CD4-positive, CD25-positive, alpha-beta regulatory T cell (primary cell): ENCODE results near the gene HOXD4. TPM values are rescaled to one million over a fixed set of nuclear protein-coding genes. Genes with fewer than 3 reads are reported as not detected.

Source experiments
- ATAC-seq, 2 donors: fragments of 150-1000 bp; cut with Tn5 transposase; one replicate each; pipeline ENCODE4 v1.10.0; 2021; ENCODE audit warnings: low read depth in 2 of 2, moderate number of reproducible peaks in 2 of 2, moderate library complexity in 1 of 2
- DNase-seq, 3 donors: peaks; one replicate each; pipeline versions ENCODE4 v3.0.0 to v3.0.0-alpha.2; 2012 to 2022; ENCODE audit warnings: mixed read lengths in 1 of 3
- H3K27ac ChIP-seq: one replicate; pipeline ENCODE4 v1.7.0; 2013; ENCODE audit warnings: mild to moderate bottlenecking, low read length; ENCODE audit not compliant: insufficient read depth, poor library complexity, severe bottlenecking
- H3K27me3 ChIP-seq: one replicate; pipeline ENCODE4 v1.7.0; 2013; ENCODE audit warnings: low read length; ENCODE audit not compliant: control insufficient read depth, insufficient read depth
- H3K36me3 ChIP-seq: one replicate; pipeline ENCODE4 v1.7.0; 2013; ENCODE audit warnings: mild to moderate bottlenecking, low read length, moderate library complexity; ENCODE audit not compliant: control insufficient read depth, insufficient read depth
- H3K4me1 ChIP-seq: 2 replicates; pipeline ENCODE4 v1.7.0; 2013; ENCODE audit warnings: mild to moderate bottlenecking, low read length; ENCODE audit not compliant: insufficient read depth, control insufficient read depth, poor library complexity, severe bottlenecking
- H3K4me3 ChIP-seq: one replicate; pipeline ENCODE4 v1.7.0; 2013; ENCODE audit warnings: low read depth, mild to moderate bottlenecking, low read length, moderate library complexity
- H3K9me3 ChIP-seq, 2 experiments: 1 replicate in 1 of 2; 2 replicates in 1 of 2; pipeline ENCODE4 v1.7.0; 2013; ENCODE audit warnings: low read length in 2 of 2, mild to moderate bottlenecking in 1 of 2, moderate library complexity in 1 of 2; ENCODE audit not compliant: control insufficient read depth in 2 of 2
- H3K27ac Mint-ChIP-seq, 3 donors: one replicate each; pipeline ENCODE4 v1.8.0; 2020 to 2022; ENCODE audit warnings: mild to moderate bottlenecking in 3 of 3, mixed read lengths in 3 of 3, moderate library complexity in 2 of 3
- H3K27me3 Mint-ChIP-seq: one replicate; pipeline ENCODE4 v1.8.0; 2022; ENCODE audit warnings: mild to moderate bottlenecking, mixed read lengths
- H3K36me3 Mint-ChIP-seq: one replicate; pipeline ENCODE4 v1.8.0; 2020; ENCODE audit warnings: mixed read lengths
- H3K4me1 Mint-ChIP-seq, 4 donors: one replicate each; pipeline ENCODE4 v1.8.0; 2020 to 2022; ENCODE audit warnings: mixed read lengths in 4 of 4, mild to moderate bottlenecking in 1 of 4
- H3K4me3 Mint-ChIP-seq, 4 donors: one replicate each; pipeline ENCODE4 v1.8.0; 2020 to 2022; ENCODE audit warnings: mild to moderate bottlenecking in 4 of 4, mixed read lengths in 4 of 4, moderate library complexity in 3 of 4
- H3K9me3 Mint-ChIP-seq, 7 donors: one replicate each; pipeline ENCODE4 v1.8.0; 2020 to 2022; ENCODE audit warnings: mixed read lengths in 7 of 7, mild to moderate bottlenecking in 3 of 7, moderate library complexity in 2 of 7
- polyA plus RNA-seq, 4 donors: library from polyadenylated mRNA; unstranded; fragments of 300-500 nt; fragmentation: Illumina TruSeq; gene quantifications; one replicate each; pipeline ENCODE4 v1.2.3, GENCODE V29; 2021
- total RNA-seq: library from RNA; stranded (reverse); gene quantifications from one replicate; pipeline ENCODE4 v1.2.3, GENCODE V29; 2022

Gene HOXD4
- total and polyA plus RNA-seq, 5 donors from 2014 or later, result not detected

- peaks cover 0 to 14% (median 0%) of the 10 kb centered on the region in 4 donors for H3K4me1 Mint-ChIP-seq
- peaks cover 89% of the 10 kb centered on the region for H3K27me3 Mint-ChIP-seq
- H3K4me1 ChIP-seq, result no peaks in the 10 kb centered on the region
- peaks cover 0 to 4% of the 10 kb centered on the region in 2 experiments for H3K9me3 ChIP-seq
- H3K36me3 Mint-ChIP-seq, result no peaks in the 10 kb centered on the region
- peaks cover 0 to 5% (median 0%) of the 10 kb centered on the region in 7 donors for H3K9me3 Mint-ChIP-seq
- no peak overlapping the region for H3K27ac Mint-ChIP-seq
- no peak overlapping the region for H3K4me3 ChIP-seq
- no peak overlapping the region for H3K4me3 Mint-ChIP-seq
- H3K27ac ChIP-seq, result no peak overlapping the region
- ATAC-seq (no peak), DNase-seq (no peak)
- no peaks in the 10 kb centered on the region for H3K36me3 ChIP-seq
- peaks cover 43% of the 10 kb centered on the region for H3K27me3 ChIP-seq
These were observed 2.5 kb upstream of the HOXD4 start for GRCh38 chr2:176148751-176149421.

- Mint-ChIP-seq H3K4me3 (no peak overlapping the region), H3K4me1 (peaks cover 0 to 14% (median 0%) of the 10 kb centered on the region in 4 donors), H3K27me3 (peaks cover 89% of the 10 kb centered on the region), H3K36me3 (no peaks in the 10 kb centered on the region), H3K9me3 (peaks cover 0 to 6% (median 0%) of the 10 kb centered on the region in 7 donors), H3K27ac (no peak overlapping the region)
- DNase-seq (no peak), ATAC-seq (no peak)
- Histone ChIP-seq H3K27me3 (peaks cover 47% of the 10 kb centered on the region), H3K4me1 (no peaks in the 10 kb centered on the region), H3K4me3 (no peak overlapping the region), H3K27ac (no peak overlapping the region), H3K9me3 (peaks cover 0 to 4% of the 10 kb centered on the region in 2 experiments), H3K36me3 (no peaks in the 10 kb centered on the region)
These were observed 1.8 kb upstream of the HOXD4 start for GRCh38 chr2:176149481-176149938.

GRCh38 chr2:176149939-176150583 lies 1.3 kb upstream of the HOXD4 start:
- H3K36me3 Mint-ChIP-seq, result no peaks in the 10 kb centered on the region
- Histone ChIP-seq H3K27ac (no peak overlapping the region), H3K4me3 (no peak overlapping the region), H3K4me1 (no peaks in the 10 kb centered on the region), H3K27me3 (peaks cover 49% of the 10 kb centered on the region), H3K36me3 (no peaks in the 10 kb centered on the region), H3K9me3 (peaks cover 0 to 4% of the 10 kb centered on the region in 2 experiments)
- H3K4me3 Mint-ChIP-seq, result peak overlapping the region in 1 of 4 donors; percentile 0
- H3K4me1 Mint-ChIP-seq, result peaks cover 0 to 14% (median 0%) of the 10 kb centered on the region in 4 donors
- H3K27ac Mint-ChIP-seq, result peak overlapping the region in 1 of 3 donors; percentile 64
- ATAC-seq, result no peak
- no peak for DNase-seq
- H3K9me3 Mint-ChIP-seq, result peaks cover 0 to 8% (median 0%) of the 10 kb centered on the region in 7 donors
- H3K27me3 Mint-ChIP-seq, result peaks cover 89% of the 10 kb centered on the region

- Histone ChIP-seq H3K36me3 (no peaks in the 10 kb centered on the region), H3K27me3 (peaks cover 48% of the 10 kb centered on the region), H3K4me1 (no peaks in the 10 kb centered on the region), H3K4me3 (no peak overlapping the region), H3K27ac (no peak overlapping the region), H3K9me3 (peaks cover 0 to 7% of the 10 kb centered on the region in 2 experiments)
- Mint-ChIP-seq H3K4me1 (peaks cover 0 to 14% (median 0%) of the 10 kb centered on the region in 4 donors), H3K27ac (peak overlapping the region in 1 of 3 donors; percentile 64), H3K9me3 (peaks cover 0 to 6% (median 0%) of the 10 kb centered on the region in 7 donors), H3K27me3 (peaks cover 88% of the 10 kb centered on the region), H3K4me3 (peak overlapping the region in 1 of 4 donors; percentile 0), H3K36me3 (no peaks in the 10 kb centered on the region)
- DNase-seq (no peak), ATAC-seq (no peak)
These were observed 537 bp upstream of the HOXD4 start for GRCh38 chr2:176150584-176151441.

- peaks cover 0 to 7% of the 10 kb centered on the region in 2 experiments for H3K9me3 ChIP-seq
- no peak overlapping the region for H3K4me3 ChIP-seq
- no peak overlapping the region for H3K27ac ChIP-seq
- Mint-ChIP-seq H3K36me3 (no peaks in the 10 kb centered on the region), H3K27me3 (peaks cover 85% of the 10 kb centered on the region), H3K4me1 (peaks cover 0 to 13% (median 2%) of the 10 kb centered on the region in 4 donors), H3K4me3 (peak overlapping the region in 1 of 4 donors; percentile 24), H3K27ac (no peak overlapping the region), H3K9me3 (peaks cover 0 to 7% (median 0%) of the 10 kb centered on the region in 7 donors)
- peaks cover 40% of the 10 kb centered on the region for H3K27me3 ChIP-seq
- DNase-seq (no peak), ATAC-seq (no peak)
- H3K4me1 ChIP-seq, result peaks cover 6% of the 10 kb centered on the region
- H3K36me3 ChIP-seq, result no peaks in the 10 kb centered on the region
These were observed 1.2 kb downstream of the HOXD4 start for GRCh38 chr2:176152350-176153181.

DNA sequence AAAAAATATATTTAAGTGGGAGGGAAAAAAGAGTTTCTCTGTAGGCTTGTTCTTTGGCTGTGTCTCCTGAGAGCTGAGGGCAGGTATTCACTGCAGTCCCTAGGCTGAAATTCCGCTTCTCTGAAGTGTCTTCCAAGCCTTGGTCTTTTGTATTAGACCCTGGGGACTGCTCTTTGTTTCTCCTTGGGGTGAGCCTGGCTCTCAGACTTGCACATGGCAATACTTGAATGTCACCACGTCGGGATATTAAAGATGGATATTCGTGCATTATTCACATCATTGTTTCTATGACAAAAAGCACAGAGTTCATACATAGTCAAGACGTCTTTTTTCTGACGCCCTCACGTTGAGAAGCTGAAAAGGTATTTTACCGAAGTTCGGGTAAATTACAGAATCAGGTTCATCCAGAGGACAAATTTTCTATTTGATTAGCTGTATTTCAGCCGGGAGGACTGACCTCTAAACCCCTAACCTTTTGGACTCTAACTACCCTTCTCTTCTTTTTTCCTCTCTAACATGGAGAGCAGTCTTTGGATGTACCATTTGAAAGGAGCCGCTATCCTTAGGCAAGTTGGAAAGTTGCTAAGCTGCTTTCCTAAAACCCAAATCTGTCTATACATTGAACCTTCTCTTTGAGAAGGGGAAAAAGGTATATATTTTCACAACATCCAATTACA lies 3.4 kb downstream of the HOXD4 start:
- ATAC-seq, result no peak
- H3K9me3 Mint-ChIP-seq, result peaks cover 0 to 5% (median 0%) of the 10 kb centered on the region in 7 donors
- Histone ChIP-seq H3K36me3 (no peaks in the 10 kb centered on the region), H3K4me3 (no peak overlapping the region), H3K9me3 (peaks cover 0 to 7% of the 10 kb centered on the region in 2 experiments), H3K27me3 (peaks cover 38% of the 10 kb centered on the region), H3K4me1 (peaks cover 6% of the 10 kb centered on the region), H3K27ac (no peak overlapping the region)
- H3K4me1 Mint-ChIP-seq, result peaks cover 0 to 15% (median 3%) of the 10 kb centered on the region in 4 donors
- H3K27ac Mint-ChIP-seq, result no peak overlapping the region
- no peak overlapping the region for H3K4me3 Mint-ChIP-seq
- H3K27me3 Mint-ChIP-seq, result peaks cover 88% of the 10 kb centered on the region
- H3K36me3 Mint-ChIP-seq, result no peaks in the 10 kb centered on the region
- DNase-seq, result no peak
